ENCODE results near the gene RSRP1.

The RSRP1 gene

DNA sequence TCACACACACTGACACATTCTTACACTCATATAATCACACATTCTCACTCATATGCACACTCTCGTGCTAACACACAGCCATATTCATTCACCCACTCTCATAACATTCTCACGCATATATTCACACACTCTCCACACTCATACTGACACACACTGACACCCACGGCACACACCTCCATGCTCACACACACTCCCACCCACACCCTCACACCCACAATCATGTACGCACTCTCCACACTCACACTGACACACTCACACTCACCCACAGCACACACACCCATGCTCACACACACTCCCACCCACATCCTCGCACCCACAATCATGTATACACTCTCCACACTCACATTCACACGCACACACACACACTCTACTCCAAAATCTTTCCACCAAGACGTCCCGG is 53.2 kb downstream of the RSRP1 start:
- no peak for DNase-seq (ENCODE audit: low read depth in 2 of 2)

DNA sequence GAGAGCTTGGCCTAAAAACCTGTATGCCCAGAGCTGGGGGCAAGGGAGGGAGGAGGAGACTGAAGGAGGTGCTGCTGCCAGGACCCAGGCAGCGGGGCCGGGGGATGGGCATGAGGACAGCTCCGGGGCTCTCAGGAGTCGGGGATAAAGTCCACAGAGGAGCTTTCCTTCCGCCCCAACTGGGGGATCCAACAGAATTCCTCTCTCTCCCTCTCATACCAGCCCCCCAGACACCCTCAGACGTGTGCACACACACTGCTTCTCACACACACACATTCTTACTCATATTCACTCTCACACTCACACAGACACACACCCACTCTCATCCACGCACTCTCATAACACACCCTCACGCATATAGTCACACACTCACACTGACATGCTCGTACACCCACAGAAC is 54.0 kb downstream of the RSRP1 start:
- no peak for DNase-seq (ENCODE audit: low read depth in 2 of 2)

All from stimulated activated CD4-positive, alpha-beta T cell treated with anti-CD3 and anti-CD28 coated beads, Interleukin-1b, Interleukin-23, amount 100 ng/mL, for 4 hours (primary cell).